Astrocyte of the cerebellum (primary cell): Measurements from ENCODE around the gene FOLR3.
"Not testable (repeated sequence)": the region's sequence is repeated elsewhere in the genome, so short reads cannot be mapped to it uniquely, and the experiment has no call there.

Source experiments
- DNase-seq: peaks from one replicate; pipeline ENCODE4 v3.0.0-alpha.2; 2011; ENCODE audit warnings: low read depth
- H3K4me3 ChIP-seq: 2 replicates; pipeline ENCODE4 v1.5.1; 2011; ENCODE audit warnings: mild to moderate bottlenecking, low read depth, low read length, moderate library complexity
- CTCF ChIP-seq: IDR thresholded peaks from 2 replicates; pipeline ENCODE4 v1.5.1; 2012; ENCODE audit warnings: low read length, low read depth, moderate library complexity, mild to moderate bottlenecking; ENCODE audit errors: missing control alignments
- in situ Hi-C: cut with HindIII; loops from 2 replicates; pipeline ENCODE4 v1.10.0; 2017; ENCODE audit warnings: low sequenced_read_pairs

FOLR3 gene

GRCh38 chr11:72140661-72141060 lies 5.1 kb downstream of the FOLR3 start:
- no peak for DNase-seq
- no peak for TF ChIP-seq CTCF
- in situ Hi-C loops: no loop called here
- no peak overlapping the region for H3K4me3 ChIP-seq

GRCh38 chr11:72141066-72141465 lies 5.5 kb downstream of the FOLR3 start:
- TF ChIP-seq CTCF: no peak
- no peak overlapping the region for H3K4me3 ChIP-seq
- in situ Hi-C loops: no loop called here
- peak; percentile 86 for DNase-seq

GRCh38 chr11:72142086-72142485 lies 6.6 kb downstream of the FOLR3 start:
- in situ Hi-C loops: not testable (repeated sequence)
- peak; percentile 13 for DNase-seq

GRCh38 chr11:72142543-72142942 lies 7.0 kb downstream of the FOLR3 start:
- H3K4me3 ChIP-seq, in situ Hi-C loops, DNase-seq: not testable (repeated sequence)

More at GRCh38 chr11:72142086-72142485, 6.6 kb downstream of the FOLR3 start:
- not testable (repeated sequence) for H3K4me3 ChIP-seq

- in situ Hi-C loops: no loop called here
- no peak for DNase-seq
- H3K4me3 ChIP-seq: no peak overlapping the region
- TF ChIP-seq CTCF: no peak
Measured at GRCh38 chr11:72144807-72145565, 9.5 kb downstream of the FOLR3 start.

- TF ChIP-seq CTCF: no peak
- in situ Hi-C loops: no loop called here
- no peak overlapping the region for H3K4me3 ChIP-seq
- DNase-seq: no peak
Measured at GRCh38 chr11:72146625-72147024, 11.1 kb downstream of the FOLR3 start.

GRCh38 chr11:72150882-72151281 lies 15.4 kb downstream of the FOLR3 start:
- H3K4me3 ChIP-seq: no peak overlapping the region
- in situ Hi-C loops: no loop called here
- no peak for DNase-seq
- TF ChIP-seq CTCF: no peak

GRCh38 chr11:72153874-72154273 lies 18.3 kb downstream of the FOLR3 start:
- not testable (repeated sequence) for DNase-seq

More at GRCh38 chr11:72153874-72154273, 18.3 kb downstream of the FOLR3 start:
- in situ Hi-C loops, H3K4me3 ChIP-seq: not testable (repeated sequence)
